NCI-H146 treated with DMSO at 0.1 percent for 48 hours (cell line): Measurements from ENCODE around the gene SRD5A1.
"Not testable (repeated sequence)": the region's sequence is repeated elsewhere in the genome, so short reads cannot be mapped to it uniquely, and the experiment has no call there.

Experiments
- DNase-seq: peaks from one replicate; lab custom pipeline; 2025; ENCODE audit not compliant: unreplicated experiment; lab: John Stamatoyannopoulos, UW

The SRD5A1 gene

DNA sequence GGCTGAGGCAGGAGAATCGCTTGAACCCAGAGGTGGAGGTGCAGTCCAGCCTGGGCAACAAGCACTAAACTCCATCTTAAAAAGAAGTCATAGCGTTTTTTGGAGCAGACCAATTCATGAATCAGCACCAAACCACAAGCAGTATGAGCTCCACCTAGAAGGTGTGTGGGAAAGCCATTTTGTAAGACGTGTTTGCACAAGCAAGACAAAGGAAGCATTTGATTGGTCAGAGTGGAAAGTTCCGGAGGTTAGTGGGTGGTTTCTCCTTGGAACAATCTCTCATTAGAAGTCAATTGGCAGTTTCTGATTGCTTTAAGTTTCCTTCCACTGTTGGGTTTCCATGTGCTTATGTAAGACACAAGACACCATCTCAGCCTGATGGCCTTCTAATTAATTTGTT, 5.0 kb downstream of the SRD5A1 start:
- DNase-seq, result no peak

DNA sequence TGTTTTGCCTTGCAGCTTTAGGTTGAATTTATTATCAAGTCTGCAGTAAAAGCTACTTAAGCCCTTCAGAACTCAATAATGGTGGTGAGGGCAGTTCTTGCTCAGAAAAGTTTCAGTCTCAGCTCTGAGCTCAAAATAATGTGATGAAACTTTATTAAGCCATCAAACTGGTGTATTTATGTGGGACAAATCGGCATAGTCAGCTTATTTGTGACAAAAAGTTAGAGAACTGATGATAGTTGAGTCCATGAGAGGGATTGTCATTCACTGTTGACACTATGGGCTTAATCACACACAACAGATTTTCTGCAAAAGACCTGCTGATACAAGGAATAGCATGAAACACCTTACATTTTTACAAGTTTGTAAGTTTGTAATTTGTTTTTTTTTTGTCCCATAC, 9.4 kb downstream of the SRD5A1 start:
- DNase-seq, result no peak

DNA sequence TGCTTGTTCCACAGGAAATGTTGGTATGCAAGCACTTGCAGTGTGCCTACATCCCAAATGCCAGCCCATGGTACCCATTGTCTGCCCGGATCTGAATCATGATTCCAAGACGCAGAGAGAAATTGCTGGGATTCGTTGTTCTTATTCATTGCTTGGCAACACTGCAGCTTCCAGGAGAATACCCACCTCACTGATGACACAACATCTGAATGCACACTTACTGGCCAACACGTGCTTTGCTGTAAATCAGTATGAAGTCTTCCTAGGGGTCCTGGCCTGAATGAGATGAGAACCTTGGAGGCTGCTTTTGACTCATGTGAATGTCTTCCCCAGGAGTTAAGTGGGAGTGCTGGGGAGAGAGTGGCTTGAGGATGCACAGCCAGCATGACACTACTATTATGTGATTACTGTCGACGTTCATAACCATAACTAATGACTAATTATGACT, 11.6 kb downstream of the SRD5A1 start:
- no peak for DNase-seq

DNA sequence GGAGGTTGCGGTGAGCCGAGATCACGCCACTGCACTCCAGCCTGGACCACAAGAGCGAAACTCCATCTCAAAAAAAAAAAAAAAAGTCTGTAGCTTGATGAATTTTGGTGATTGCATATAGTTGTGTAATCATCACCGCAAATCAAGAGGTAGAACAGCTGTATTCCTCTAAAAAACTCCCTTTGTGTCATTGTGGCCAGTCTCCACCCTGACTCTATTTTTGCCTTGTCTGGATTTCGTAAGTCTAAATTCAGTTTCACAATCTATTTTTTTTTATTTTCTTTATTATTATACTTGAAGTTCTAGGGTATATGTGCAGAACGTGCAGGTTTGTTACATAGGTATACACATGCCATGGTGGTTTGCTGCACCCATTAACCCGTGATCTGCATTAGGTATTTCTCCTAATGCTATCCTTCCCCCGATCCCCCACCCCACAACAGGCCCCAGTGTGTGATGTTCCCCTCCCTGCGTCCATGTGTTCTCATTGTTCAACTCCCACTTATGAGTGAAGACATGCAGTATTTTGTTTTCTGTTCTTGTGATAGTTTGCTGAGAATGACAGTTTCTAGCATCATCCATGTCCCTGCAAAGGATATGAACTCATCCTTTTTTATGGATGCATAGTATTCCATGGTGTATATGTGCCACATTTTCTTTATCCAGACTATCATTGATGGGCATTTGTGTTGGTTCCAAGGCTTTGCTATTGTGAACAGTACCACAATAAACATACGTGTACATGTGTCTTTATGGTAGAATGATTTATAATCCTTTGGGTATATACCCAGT, 12.5 kb downstream of the SRD5A1 start:
- not testable (repeated sequence) for DNase-seq

DNA sequence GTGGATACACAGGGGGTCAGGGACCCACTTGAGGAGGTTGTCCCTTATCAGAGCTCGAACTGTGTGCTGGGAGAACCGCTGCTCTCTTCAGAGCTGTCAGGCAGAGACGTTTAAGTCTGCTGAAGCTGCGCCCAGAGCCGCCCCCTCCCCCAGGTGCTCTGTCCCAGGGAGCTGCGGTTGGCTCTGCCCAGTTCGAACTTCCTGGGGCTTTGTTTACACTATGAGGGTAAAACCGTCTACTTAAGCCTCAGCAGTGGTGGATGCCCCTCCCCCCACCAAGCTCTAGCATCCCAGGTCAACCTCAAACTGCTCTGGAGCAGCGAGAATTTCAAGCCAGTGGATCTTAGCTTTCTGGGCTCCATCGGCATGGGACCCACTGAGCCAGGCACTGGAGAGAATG, 15.9 kb downstream of the SRD5A1 start:
- no peak for DNase-seq

DNA sequence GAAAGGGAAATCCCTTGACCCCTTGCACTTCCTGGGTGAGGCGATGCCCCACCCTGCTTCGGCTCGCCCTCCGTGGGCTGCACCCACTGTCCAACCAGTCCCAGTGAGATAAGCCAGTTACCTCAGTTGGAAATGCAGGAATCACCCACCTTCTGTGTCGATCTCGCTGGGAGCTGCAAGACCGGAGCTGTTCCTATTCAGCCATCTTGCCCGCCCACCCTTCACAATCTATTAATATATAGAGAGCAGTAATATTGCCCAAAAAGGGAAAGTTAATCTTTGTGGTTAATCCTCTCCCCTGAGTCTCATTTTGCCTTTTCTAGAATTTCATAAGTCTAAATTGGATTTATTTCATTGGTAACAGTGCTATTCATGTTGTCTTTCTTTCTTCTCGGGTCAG, 16.4 kb downstream of the SRD5A1 start:
- no peak for DNase-seq

DNA sequence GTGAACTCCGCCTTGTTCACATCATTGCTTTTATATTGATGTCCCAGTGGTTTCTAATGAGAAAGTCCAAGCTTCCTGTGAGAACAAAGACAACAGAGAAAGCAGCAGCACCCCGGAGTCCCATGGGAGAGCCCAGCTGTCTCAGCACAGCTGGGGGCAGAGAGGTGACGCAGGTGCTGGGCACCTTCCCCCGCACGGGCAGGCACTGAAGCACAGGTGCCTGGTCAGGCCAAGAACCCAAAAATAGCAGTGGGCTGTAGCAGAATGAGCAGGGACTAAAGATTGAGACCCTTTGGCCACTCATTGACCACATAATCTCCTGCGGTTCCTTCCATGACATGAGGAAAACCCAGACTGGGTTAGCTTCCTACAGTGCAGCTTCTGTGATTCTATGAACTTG, 18.8 kb downstream of the SRD5A1 start:
- peak; percentile 73 for DNase-seq

DNA sequence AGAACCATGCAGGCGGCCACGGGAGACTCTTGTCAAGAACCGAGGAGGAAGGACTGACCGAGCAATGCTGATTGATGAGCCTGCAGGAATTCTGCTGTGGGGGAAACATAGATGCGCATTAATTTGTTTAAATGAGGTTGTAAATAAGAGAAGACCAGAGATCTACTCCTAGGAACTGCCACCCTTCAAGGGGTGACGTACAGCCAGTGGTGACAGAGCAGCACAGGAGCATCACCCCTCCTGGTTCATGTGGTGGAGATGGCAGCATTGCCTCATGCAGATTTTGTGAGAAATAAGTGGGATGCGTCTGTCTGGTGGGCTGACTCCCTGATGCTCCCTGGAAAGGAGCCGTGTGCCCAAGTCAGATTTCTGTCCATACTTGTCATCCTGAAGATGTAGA, 22.2 kb downstream of the SRD5A1 start:
- DNase-seq, result no peak

DNA sequence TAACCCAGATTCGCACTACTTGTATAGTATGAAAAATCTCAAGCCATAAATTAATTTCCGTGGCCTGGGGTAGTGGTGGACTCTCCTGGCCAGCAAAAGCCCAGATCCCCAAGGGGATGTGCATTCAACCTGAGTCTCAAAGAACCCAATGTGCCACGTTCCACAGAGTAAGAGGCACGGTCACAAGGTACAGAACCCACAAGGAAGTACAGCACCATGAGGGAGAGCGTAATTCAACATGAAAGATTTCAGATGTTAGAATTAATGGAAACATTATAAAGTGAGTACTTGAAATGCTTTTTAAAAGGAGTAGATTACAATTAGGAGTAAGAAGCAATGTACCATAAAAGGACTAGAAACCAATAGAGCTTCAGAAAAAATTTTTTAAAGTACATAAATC, 23.4 kb downstream of the SRD5A1 start:
- no peak for DNase-seq

DNA sequence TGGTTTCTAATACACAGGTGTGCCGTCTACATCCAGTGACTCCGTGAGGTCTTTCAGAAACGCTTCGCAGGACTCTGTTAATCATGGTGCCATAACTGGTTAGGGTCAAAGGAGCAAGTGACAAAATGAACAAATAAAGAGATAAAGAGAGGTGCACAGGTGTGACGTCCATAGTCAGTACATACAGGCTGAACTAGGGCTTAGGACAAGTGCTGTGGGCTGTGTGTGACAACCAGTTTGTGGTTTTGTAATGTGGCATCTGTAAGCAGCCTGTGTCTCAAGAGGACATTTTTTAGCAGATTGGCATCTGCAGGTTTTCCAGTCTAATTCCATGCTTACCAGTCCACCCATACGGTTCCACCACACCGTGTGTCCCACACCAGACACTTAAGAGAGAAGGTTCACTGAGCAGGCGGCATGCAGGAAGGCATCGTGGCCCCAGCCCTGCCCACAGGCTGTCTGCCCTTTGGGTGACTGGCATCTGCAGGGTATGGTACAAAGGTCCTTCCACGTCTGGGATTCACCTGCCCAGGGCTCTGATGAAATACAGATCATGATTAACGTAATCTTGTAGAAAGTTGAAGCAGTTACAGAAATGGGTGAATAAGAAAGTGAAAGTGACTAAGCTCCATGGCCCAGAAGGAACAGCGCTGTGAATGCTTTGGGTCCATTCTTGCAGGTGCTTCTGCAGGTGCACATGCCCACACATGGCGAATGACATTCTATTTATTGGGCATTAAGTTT, 26.9 kb downstream of the SRD5A1 start:
- no peak for DNase-seq

DNA sequence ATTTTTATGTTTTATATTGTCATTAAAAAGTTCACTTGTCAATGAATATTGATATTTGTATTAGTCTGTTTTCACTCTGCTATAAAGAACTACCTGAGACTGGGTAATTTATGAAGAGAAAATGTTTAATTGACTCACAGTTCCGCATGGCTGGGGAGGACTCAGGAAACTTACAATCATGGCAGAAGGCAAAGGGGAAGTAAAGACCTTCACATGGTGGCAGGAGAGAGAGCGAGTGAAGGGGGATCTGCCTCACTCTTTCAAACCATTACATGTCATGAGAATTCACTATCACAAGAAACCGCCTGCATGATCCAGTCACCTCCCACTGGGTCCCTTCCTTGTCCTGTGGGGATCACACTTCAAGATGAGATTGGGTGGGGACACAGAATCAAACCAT, 27.4 kb downstream of the SRD5A1 start:
- no peak for DNase-seq

DNA sequence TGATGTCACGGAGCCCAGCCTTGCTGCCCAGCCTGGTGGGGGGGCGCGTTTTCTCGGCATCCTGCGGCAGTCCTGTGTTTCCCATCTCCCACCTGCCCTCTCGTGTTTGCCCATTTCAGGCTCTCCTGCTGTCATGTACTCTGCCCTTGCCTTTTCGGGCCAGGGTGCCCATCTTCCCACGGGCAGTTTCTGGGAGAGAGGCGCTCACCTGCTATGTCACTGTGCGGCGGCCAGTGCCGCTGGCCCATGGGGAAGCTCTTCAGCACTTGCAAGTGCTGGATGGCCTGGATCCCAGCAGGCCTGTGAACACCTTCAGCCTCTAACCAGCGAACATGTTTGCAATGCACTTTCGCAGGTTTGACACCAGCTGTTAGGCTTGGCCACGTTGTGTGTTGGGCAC, 33.5 kb downstream of the SRD5A1 start:
- DNase-seq, result no peak

DNA sequence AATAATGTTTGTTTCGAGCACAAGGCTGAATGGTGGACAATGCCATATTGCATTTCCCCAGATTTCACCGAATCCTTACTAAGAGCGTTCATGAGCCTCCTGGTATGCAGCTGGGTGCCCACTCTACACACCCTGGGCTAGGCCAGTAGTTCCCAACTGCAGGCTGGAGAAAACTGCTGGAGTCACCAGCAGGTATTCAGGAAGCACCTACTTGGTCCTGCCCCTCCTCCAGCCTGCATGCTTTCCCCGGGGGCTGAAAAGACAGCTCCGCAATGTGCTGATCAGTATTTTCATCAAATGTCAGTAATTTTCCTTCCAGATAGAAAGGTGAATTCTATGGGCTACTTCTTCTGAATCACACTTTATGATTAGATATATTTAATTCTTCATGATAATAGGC, 34.4 kb downstream of the SRD5A1 start:
- no peak for DNase-seq

DNA sequence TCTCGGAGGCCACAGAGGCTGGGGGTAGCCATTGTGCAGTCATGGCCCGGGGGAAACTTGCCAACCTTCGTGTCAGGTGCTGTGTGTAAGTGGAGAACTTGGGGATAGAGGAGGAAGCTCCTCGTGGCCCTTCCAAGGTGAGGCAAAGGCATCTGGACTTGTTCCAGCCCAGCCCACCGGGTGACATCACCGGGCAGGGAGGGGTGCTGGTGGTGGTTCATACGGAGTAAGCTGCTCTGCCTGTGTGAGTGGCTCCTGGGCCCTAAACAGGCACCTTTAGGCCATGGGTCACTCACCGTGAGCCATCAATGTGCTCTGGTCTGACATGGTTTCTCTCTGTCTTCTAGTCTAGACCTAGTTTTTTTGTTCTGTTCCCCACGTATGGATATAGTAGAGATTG, 35.5 kb downstream of the SRD5A1 start:
- not testable (repeated sequence) for DNase-seq

DNA sequence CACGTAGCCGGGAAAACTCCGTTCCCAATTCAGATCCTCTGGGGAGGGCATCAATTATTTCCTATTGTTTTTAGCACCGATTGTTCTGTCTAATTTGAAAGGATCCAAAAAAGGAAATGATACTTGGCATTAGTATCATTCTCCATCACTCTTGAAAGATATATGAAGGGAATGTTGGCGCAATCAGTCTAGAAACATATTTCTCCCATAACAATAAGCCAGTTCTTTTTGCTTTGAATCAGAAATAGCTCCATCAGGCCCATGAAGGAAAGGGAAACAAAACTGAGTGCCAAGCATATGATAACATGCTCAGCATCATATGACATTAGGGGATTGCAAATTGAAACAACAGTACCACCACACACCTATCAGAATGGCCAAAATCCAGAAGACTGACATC, 39.8 kb downstream of the SRD5A1 start:
- no peak for DNase-seq

DNA sequence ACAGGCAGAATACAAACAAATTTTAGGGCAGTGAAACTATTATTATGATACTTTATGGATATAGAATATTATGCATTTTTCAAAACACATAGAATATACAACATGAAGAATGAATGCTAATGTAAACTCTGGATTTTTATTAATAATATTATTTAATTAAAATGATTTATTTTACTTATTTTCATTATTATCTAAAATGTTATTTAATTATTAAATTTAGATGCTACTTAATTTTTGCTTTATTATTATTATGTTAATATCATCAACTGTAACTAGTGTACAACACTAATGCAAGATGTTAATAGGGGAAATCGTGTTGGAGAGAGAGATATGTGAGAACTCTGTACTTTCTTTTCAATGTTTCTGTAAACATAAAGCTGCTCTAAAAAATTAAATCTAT, 40.7 kb downstream of the SRD5A1 start:
- DNase-seq, result no peak

DNA sequence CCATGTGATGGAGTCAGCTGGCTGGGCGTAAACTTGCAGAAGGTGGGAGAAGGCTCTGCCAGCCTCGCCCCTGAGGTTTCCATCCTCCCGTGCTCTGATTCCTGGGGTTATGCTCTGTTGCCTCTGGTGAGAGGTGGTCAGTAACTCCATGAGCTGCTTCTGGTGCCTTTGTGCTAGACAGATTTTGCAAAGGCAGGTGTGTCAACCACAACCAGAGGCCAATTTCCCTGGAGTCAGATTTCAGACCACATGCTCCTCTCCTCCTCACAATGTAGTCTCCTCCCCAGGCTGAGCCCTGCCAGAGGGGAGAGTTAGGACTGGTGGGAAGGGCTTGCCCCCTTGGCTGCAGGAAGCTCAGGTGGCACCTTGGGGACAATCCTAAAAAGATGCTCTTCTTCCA, 41.2 kb downstream of the SRD5A1 start:
- DNase-seq, result peak; percentile 70

DNA sequence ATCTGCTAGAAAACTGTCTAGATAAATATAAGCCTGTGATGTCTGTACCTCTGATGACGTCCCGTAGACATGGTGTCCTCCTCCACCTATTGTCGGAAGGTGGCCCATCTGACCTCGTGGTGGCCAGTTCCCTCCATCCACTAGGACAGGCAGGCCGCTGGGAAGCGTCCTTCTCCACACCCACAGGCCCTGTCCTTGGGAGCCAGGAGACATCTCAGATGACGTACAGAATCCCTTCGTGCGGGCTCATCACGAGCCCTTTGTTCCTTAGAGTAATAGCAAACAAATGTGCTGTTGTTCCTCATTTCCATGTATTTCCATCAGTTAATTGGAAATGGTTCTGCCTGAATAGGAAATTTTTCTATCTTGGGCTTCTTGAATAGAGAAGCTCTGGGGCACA, 41.6 kb downstream of the SRD5A1 start:
- no peak for DNase-seq

DNA sequence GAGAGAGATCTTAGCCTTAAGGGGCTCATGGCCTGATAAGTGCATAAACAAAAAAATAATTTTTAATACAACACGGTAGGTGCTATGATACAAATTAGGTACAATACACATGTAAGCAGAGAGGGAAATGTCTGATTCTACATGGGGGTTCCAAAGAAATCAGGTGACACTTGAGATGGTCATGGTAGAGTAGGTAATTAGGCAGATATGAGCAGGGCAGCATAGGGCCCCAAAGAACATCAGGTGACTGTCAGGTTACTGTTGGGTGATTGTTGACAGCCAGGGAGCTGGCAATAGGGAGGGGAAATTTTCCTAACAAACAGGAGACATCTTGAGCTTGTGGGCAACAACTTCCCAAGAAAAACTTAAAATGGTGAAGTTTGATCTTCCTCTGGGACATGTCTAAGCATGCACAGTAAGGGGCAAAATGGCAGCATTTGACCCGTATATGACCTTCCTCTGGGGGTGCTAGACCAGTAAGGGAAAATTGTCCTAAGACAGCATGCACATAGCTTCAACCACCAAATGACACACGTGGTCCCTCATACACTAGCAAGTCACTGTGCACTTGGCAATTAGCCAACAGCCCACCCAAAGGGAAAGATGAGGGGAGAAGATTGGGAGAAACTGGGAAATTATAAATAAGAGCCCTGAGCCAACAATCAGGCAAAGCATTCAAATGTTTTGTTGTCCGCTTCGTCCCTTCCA, 42.7 kb downstream of the SRD5A1 start:
- no peak for DNase-seq

DNA sequence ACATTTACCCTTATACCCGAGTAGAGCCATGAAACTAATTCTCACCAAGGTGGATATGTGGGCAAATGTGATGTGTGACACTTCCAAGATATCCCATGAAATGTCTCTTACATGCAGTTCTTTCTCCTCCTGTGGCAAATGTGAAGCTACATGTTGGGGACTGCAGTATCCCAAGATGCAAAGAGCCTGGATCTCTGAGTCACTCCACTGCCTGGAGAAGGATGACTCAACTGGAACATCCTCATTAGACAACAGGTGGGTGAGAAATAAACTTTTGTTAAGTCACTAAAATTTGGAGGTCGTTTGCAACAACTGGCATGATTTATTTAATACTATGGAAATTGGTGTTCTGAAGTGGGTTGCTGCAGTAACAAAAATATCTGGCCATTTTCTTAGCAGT, 43.5 kb downstream of the SRD5A1 start:
- no peak for DNase-seq

DNA sequence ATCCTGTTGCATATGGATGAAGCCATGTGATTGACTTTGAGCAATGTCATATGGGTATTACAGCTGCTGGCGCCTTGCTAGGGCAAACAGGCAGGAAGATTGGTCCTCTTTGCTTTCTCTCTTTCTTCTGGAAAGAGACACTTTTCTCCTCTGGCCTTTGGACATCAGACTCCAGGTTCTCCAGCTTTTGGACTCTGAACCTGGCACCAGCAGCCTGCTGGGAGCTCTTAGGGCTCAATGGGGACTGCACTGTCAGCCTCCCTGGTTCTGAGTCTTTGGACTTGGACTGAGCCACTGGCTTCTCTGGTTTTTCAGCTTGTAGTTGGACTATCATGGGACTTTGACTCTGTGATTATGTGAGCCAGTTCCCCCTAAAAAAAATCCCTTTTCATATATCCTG, 45.1 kb downstream of the SRD5A1 start:
- DNase-seq, result no peak

DNA sequence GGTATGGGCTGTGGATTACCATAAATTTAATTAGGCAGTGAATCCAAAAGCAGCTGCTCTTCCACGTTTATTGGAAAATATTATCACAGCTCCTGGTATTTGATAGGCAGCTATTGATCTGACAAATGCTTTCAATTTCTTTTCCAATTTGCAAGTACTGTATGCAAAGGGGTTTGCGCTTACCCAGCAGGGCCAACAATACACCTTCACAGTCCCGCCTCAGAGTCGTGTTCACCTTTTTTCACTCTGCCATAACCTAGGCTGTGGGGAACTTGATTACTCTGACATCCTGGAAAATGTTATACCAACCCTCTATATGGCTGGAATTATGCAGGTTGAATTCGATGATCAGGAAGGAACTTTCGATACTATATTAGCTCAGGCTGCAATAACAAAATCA, 47.7 kb downstream of the SRD5A1 start:
- DNase-seq, result no peak
